Sigmoid colon (tissue), 7 donors: ENCODE data around the gene EXOSC10. TPM values are rescaled to one million over a fixed set of nuclear protein-coding genes. Genes with fewer than 3 reads are reported as not detected.

ENCODE experiments used
- DNase-seq: peaks from one replicate; pipeline ENCODE4 v3.0.0-alpha.2; 2019
- H3K27ac ChIP-seq, 4 donors: fragments of 200-600 bp; sonication (generic); one replicate each; pipeline ENCODE4 v1.5.1; 2016 to 2019; ENCODE audit warnings: mild to moderate bottlenecking in 1 of 4
- H3K27me3 ChIP-seq, 3 donors: fragments of 200-600 bp; sonication (generic); one replicate each; pipeline ENCODE4 v1.5.1; 2019; ENCODE audit warnings: mild to moderate bottlenecking in 1 of 3
- H3K36me3 ChIP-seq, 4 donors: fragments of 200-600 bp; sonication (generic); one replicate each; pipeline ENCODE4 v1.5.1; 2016 to 2019
- H3K4me1 ChIP-seq, 4 donors: fragments of 200-600 bp; sonication (generic); one replicate each; pipeline ENCODE4 v1.5.1; 2017 to 2019
- H3K4me3 ChIP-seq, 4 donors: fragments of 200-600 bp; sonication (generic); one replicate each; pipeline ENCODE4 v1.5.1; 2017 to 2019; ENCODE audit warnings: mild to moderate bottlenecking in 2 of 4, moderate library complexity in 1 of 4
- H3K9me3 ChIP-seq, 4 donors: fragments of 200-600 bp in 3 of 4; sonication (generic) in 3 of 4; one replicate each; pipeline versions ENCODE4 v1.5.1 to v1.6.1; 2013 to 2019
- CTCF ChIP-seq, 4 experiments: fragments of 450-650 bp in 3 of 4; fragments of 200-600 bp in 1 of 4; IDR thresholded peaks; one replicate each; pipeline ENCODE4 v1.5.1; 2016 to 2019; ENCODE audit warnings: antibody characterized with exemption in 4 of 4, mild to moderate bottlenecking in 3 of 4, moderate library complexity in 2 of 4
- EP300 ChIP-seq, 4 donors: sonication (generic); formaldehyde crosslinking; IDR thresholded peaks; one replicate each; pipeline ENCODE4 v1.6.1; 2017; ENCODE audit warnings: antibody characterized with exemption in 4 of 4
- POLR2A ChIP-seq, 2 donors: fragments of 450-650 bp; IDR thresholded peaks; one replicate each; pipeline ENCODE4 v1.6.1; 2016; ENCODE audit warnings: antibody characterized with exemption in 2 of 2, mild to moderate bottlenecking in 2 of 2, moderate library complexity in 2 of 2
- POLR2AphosphoS5 ChIP-seq, 4 donors: sonication (generic); formaldehyde crosslinking; IDR thresholded peaks; one replicate each; pipeline ENCODE4 v1.6.1; 2017; ENCODE audit warnings: antibody characterized with exemption in 4 of 4
- WGBS, 2 donors: extraction: QIAGEN DNeasy Blood & Tissue Kit; methylation state at CpG; one replicate each; pipeline ENCODE4 v1.1.7; 2013; 5-methylcytosine and 5-hydroxymethylcytosine counted together
- intact Hi-C: fragments of 100-400 bp; cut with DNase I; formaldehyde crosslinking; loops from one replicate; pipeline ENCODE4 v1.15.1; 2023
- polyA plus RNA-seq, 3 donors: library from polyadenylated mRNA; stranded (reverse); fragments of 200-250 nt; gene quantifications; one replicate each; pipeline ENCODE4 v1.2.3, GENCODE V29; 2013
- total RNA-seq, 4 donors: library from RNA; depleted of rRNA; stranded (reverse); fragments of >200 nt; gene quantifications; one replicate each; pipeline ENCODE4 v1.1.0, GENCODE V29; 2016
- donor health status: healthy with polysubstance abuse.
- donor health status: Bipolar disorder and iron deficiency.
- donor health status: healthy.

Gene EXOSC10
- total and polyA plus RNA-seq, 7 donors = 18.6 to 53.7 (median 38.8) TPM

GRCh38 chr1:11028018-11028417 lies 71.7 kb downstream of the EXOSC10 start:
- WGBS, 2 donors = 93 to 95% methylated on average over 3 of the region's 3 CpGs
- TF ChIP-seq CTCF (IDR thresholded peaks at IDR 0.05) (no peak), POLR2AphosphoS5 (IDR thresholded peaks at IDR 0.05) (no peak), POLR2A (IDR thresholded peaks at IDR 0.05) (no peak), EP300 (IDR thresholded peaks at IDR 0.05) (no peak)
- H3K4me1 ChIP-seq = peaks cover 0 to 3% (median 0%) of the 10 kb centered on the region in 4 donors
- H3K27ac ChIP-seq = no peak overlapping the region
- H3K9me3 ChIP-seq = no peaks in the 10 kb centered on the region
- no peaks in the 10 kb centered on the region for H3K27me3 ChIP-seq
- H3K36me3 ChIP-seq = peaks cover 0 to 60% (median 28%) of the 10 kb centered on the region in 4 donors
- no peak overlapping the region for H3K4me3 ChIP-seq
- intact Hi-C loops = loop anchor here (10.0 kb wide), 1 partner anchor 67 kb away; the partner anchor contains the start of gene EXOSC10
- no peak for DNase-seq

- DNase-seq = no peak
- intact Hi-C loops = loop anchor here (10.0 kb wide), 1 partner anchor 67 kb away; the partner anchor contains the start of gene EXOSC10
- Histone ChIP-seq H3K4me3 (no peak overlapping the region), H3K9me3 (no peaks in the 10 kb centered on the region), H3K4me1 (peaks cover 0 to 3% (median 0%) of the 10 kb centered on the region in 4 donors), H3K27me3 (no peaks in the 10 kb centered on the region), H3K27ac (no peak overlapping the region), H3K36me3 (peaks cover 2 to 67% (median 33%) of the 10 kb centered on the region in 4 donors)
- TF ChIP-seq POLR2A (IDR thresholded peaks at IDR 0.05) (no peak), CTCF (IDR thresholded peaks at IDR 0.05) (no peak), EP300 (IDR thresholded peaks at IDR 0.05) (no peak), POLR2AphosphoS5 (IDR thresholded peaks at IDR 0.05) (no peak)
- WGBS, 2 donors = 47 to 74% methylated on average over 6 of the region's 6 CpGs
Observed at GRCh38 chr1:11027316-11027715, 72.4 kb downstream of the EXOSC10 start.

GRCh38 chr1:11026903-11027302 lies 72.8 kb downstream of the EXOSC10 start:
- WGBS, 2 donors = 93 to 96% methylated on average over 5 of the region's 5 CpGs
- Histone ChIP-seq H3K4me3 (no peak overlapping the region), H3K4me1 (peaks cover 0 to 3% (median 0%) of the 10 kb centered on the region in 4 donors), H3K27ac (no peak overlapping the region), H3K36me3 (peaks cover 6 to 71% (median 37%) of the 10 kb centered on the region in 4 donors), H3K27me3 (no peaks in the 10 kb centered on the region), H3K9me3 (no peaks in the 10 kb centered on the region)
- TF ChIP-seq EP300 (IDR thresholded peaks at IDR 0.05) = no peak
- TF ChIP-seq CTCF (IDR thresholded peaks at IDR 0.05) = no peak
- no peak for TF ChIP-seq POLR2A (IDR thresholded peaks at IDR 0.05)
- TF ChIP-seq POLR2AphosphoS5 (IDR thresholded peaks at IDR 0.05) = no peak
- no peak for DNase-seq
- intact Hi-C loops = loop anchor here (10.0 kb wide), 1 partner anchor 68 kb away; the partner anchor contains the start of gene EXOSC10

- H3K4me3 ChIP-seq = no peak overlapping the region
- peaks cover 15 to 80% (median 45%) of the 10 kb centered on the region in 4 donors for H3K36me3 ChIP-seq
- TF ChIP-seq POLR2A (IDR thresholded peaks at IDR 0.05) (no peak), POLR2AphosphoS5 (IDR thresholded peaks at IDR 0.05) (no peak), EP300 (IDR thresholded peaks at IDR 0.05) (no peak), CTCF (IDR thresholded peaks at IDR 0.05) (no peak)
- 67 to 88% methylated on average over 1 of the region's 1 CpG for WGBS, 2 donors
- no peaks in the 10 kb centered on the region for H3K9me3 ChIP-seq
- H3K27ac ChIP-seq = no peak overlapping the region
- intact Hi-C loops = loop anchor here (10.0 kb wide), 1 partner anchor 69 kb away; the partner anchor contains the start of gene EXOSC10
- no peak for DNase-seq
- H3K4me1 ChIP-seq = peaks cover 0 to 3% (median 0%) of the 10 kb centered on the region in 4 donors
- no peaks in the 10 kb centered on the region for H3K27me3 ChIP-seq
Observed at GRCh38 chr1:11026052-11026451, 73.6 kb downstream of the EXOSC10 start.
